ENCODE results near the gene OLFM4.

The OLFM4 gene

GRCh38 chr13:53028637-53029203, at the start of gene OLFM4:
TSS of gene OLFM4 (plus strand) at chr13:53028813. CDS start at chr13:53028837, 24 bp downstream.
- TF ChIP-seq FOXK2 (IDR thresholded peaks at IDR 0.05) (no peak), SP1 (IDR thresholded peaks at IDR 0.05) (no peak), ARNT (IDR thresholded peaks at IDR 0.05) (no peak), SUZ12 (IDR thresholded peaks at IDR 0.05) (no peak), ELF4 (IDR thresholded peaks at IDR 0.05) (no peak), PKNOX1 (IDR thresholded peaks at IDR 0.05) (no peak), NFRKB (IDR thresholded peaks at IDR 0.05) (no peak), BHLHE40 (IDR thresholded peaks at IDR 0.05; ENCODE audit: borderline replicate concordance) (no peak), CTBP1 (IDR thresholded peaks at IDR 0.05; ENCODE audit: borderline replicate concordance) (no peak), FOXM1 (IDR thresholded peaks at IDR 0.05; ENCODE audit: borderline replicate concordance) (no peak), L3MBTL2 (conservative IDR thresholded peaks at IDR 0.05) (no peak), FOXA1 (IDR thresholded peaks at IDR 0.05) (no peak), ZNF384 (IDR thresholded peaks at IDR 0.05) (no peak), HDGF (IDR thresholded peaks at IDR 0.05; ENCODE audit: borderline replicate concordance) (no peak), LEF1 (IDR thresholded peaks at IDR 0.05; ENCODE audit: borderline replicate concordance) (no peak), TARDBP (IDR thresholded peaks at IDR 0.05) (no peak)
- POLR2A ChIA-PET, result no interaction called here
- no peak for DNase-seq (ENCODE audit: extremely low spot score)
- CTCF ChIA-PET, result no interaction called here

GRCh38 chr13:52978989-52979388, 49.6 kb upstream of the OLFM4 start:
- ChIA-PET CTCF (no interaction called here), POLR2A (no interaction called here)
- no peak for DNase-seq (ENCODE audit: extremely low spot score)
- no peak for TF ChIP-seq NFRKB (IDR thresholded peaks at IDR 0.05)
- no peak for TF ChIP-seq TARDBP (IDR thresholded peaks at IDR 0.05)

GRCh38 chr13:52980695-52981094, 47.9 kb upstream of the OLFM4 start:
- ChIA-PET CTCF (no interaction called here), POLR2A (no interaction called here)
- no peak for DNase-seq (ENCODE audit: extremely low spot score)
- TF ChIP-seq CTBP1 (IDR thresholded peaks at IDR 0.05; ENCODE audit: borderline replicate concordance), result no peak
- TF ChIP-seq PKNOX1 (IDR thresholded peaks at IDR 0.05), result no peak
- TF ChIP-seq FOXK2 (IDR thresholded peaks at IDR 0.05), result no peak
- TF ChIP-seq NFRKB (IDR thresholded peaks at IDR 0.05), result no peak
- no peak for TF ChIP-seq FOXM1 (IDR thresholded peaks at IDR 0.05; ENCODE audit: borderline replicate concordance)
- TF ChIP-seq SUZ12 (IDR thresholded peaks at IDR 0.05), result no peak
- no peak for TF ChIP-seq BHLHE40 (IDR thresholded peaks at IDR 0.05; ENCODE audit: borderline replicate concordance)
- TF ChIP-seq L3MBTL2 (conservative IDR thresholded peaks at IDR 0.05), result no peak
- TF ChIP-seq LEF1 (IDR thresholded peaks at IDR 0.05; ENCODE audit: borderline replicate concordance), result no peak
- no peak for TF ChIP-seq HDGF (IDR thresholded peaks at IDR 0.05; ENCODE audit: borderline replicate concordance)
- TF ChIP-seq SP1 (IDR thresholded peaks at IDR 0.05), result no peak
- no peak for TF ChIP-seq TARDBP (IDR thresholded peaks at IDR 0.05)
- TF ChIP-seq ZNF384 (IDR thresholded peaks at IDR 0.05), result no peak
- TF ChIP-seq ARNT (IDR thresholded peaks at IDR 0.05), result no peak
- no peak for TF ChIP-seq ELF4 (IDR thresholded peaks at IDR 0.05)

- DNase-seq (ENCODE audit: extremely low spot score), result no peak
- TF ChIP-seq SUZ12 (IDR thresholded peaks at IDR 0.05) (no peak), SP1 (IDR thresholded peaks at IDR 0.05) (no peak), L3MBTL2 (conservative IDR thresholded peaks at IDR 0.05) (no peak), TARDBP (IDR thresholded peaks at IDR 0.05) (no peak), FOXM1 (IDR thresholded peaks at IDR 0.05; ENCODE audit: borderline replicate concordance) (no peak), ARNT (IDR thresholded peaks at IDR 0.05) (no peak), CTBP1 (IDR thresholded peaks at IDR 0.05; ENCODE audit: borderline replicate concordance) (no peak), NFRKB (IDR thresholded peaks at IDR 0.05) (no peak), HDGF (IDR thresholded peaks at IDR 0.05; ENCODE audit: borderline replicate concordance) (no peak), LEF1 (IDR thresholded peaks at IDR 0.05; ENCODE audit: borderline replicate concordance) (no peak), ZNF384 (IDR thresholded peaks at IDR 0.05) (no peak), BHLHE40 (IDR thresholded peaks at IDR 0.05; ENCODE audit: borderline replicate concordance) (no peak), ELF4 (IDR thresholded peaks at IDR 0.05) (no peak), FOXA1 (IDR thresholded peaks at IDR 0.05) (no peak)
- POLR2A ChIA-PET, result no interaction called here
- CTCF ChIA-PET, result no interaction called here
These were observed 44.8 kb upstream of the OLFM4 start for GRCh38 chr13:52983836-52984235.

- TF ChIP-seq TARDBP (IDR thresholded peaks at IDR 0.05), result no peak
- no peak for TF ChIP-seq L3MBTL2 (conservative IDR thresholded peaks at IDR 0.05)
- no peak for TF ChIP-seq NFRKB (IDR thresholded peaks at IDR 0.05)
- no peak for TF ChIP-seq ZNF384 (IDR thresholded peaks at IDR 0.05)
- TF ChIP-seq SUZ12 (IDR thresholded peaks at IDR 0.05), result no peak
- TF ChIP-seq LEF1 (IDR thresholded peaks at IDR 0.05; ENCODE audit: borderline replicate concordance), result no peak
- no peak for TF ChIP-seq BHLHE40 (IDR thresholded peaks at IDR 0.05; ENCODE audit: borderline replicate concordance)
- no peak for TF ChIP-seq CTBP1 (IDR thresholded peaks at IDR 0.05; ENCODE audit: borderline replicate concordance)
- no peak for TF ChIP-seq HDGF (IDR thresholded peaks at IDR 0.05; ENCODE audit: borderline replicate concordance)
- CTCF ChIA-PET, result interaction anchor here (1.3 kb wide), 1 partner anchor 17 kb away, joined by 4 read pairs; no protein-coding TSS in a partner anchor
- POLR2A ChIA-PET, result no interaction called here
- DNase-seq (ENCODE audit: extremely low spot score), result no peak
These were observed 43.7 kb upstream of the OLFM4 start for GRCh38 chr13:52984881-52985363.

GRCh38 chr13:52991344-52992020, 37.1 kb upstream of the OLFM4 start:
- ChIA-PET POLR2A (no interaction called here), CTCF (no interaction called here)
- TF ChIP-seq PKNOX1 (IDR thresholded peaks at IDR 0.05), result no peak
- no peak for DNase-seq (ENCODE audit: extremely low spot score)

Measured in HEK293T (cell line).